Stimulated activated CD8-positive, alpha-beta memory T cell treated with anti-CD3 and anti-CD28 coated beads, Interleukin-7, amount 100 ng/mL, for 4 hours (primary cell): ENCODE data around the gene TFCP2.

Experiments
- DNase-seq, 2 donors: peaks; one replicate each; pipeline ENCODE4 v3.0.0-alpha.2; 2020; ENCODE audit warnings: low read depth in 2 of 2

The TFCP2 gene

GRCh38 chr12:51197736-51198567 lies 25.0 kb upstream of the TFCP2 start:
- no peak for DNase-seq

GRCh38 chr12:51196547-51196946 lies 23.6 kb upstream of the TFCP2 start:
- no peak for DNase-seq

GRCh38 chr12:51195841-51196240 lies 22.9 kb upstream of the TFCP2 start:
- DNase-seq = no peak

- DNase-seq = no peak
Measured at GRCh38 chr12:51192284-51192671, 19.3 kb upstream of the TFCP2 start.

- no peak for DNase-seq
Measured at GRCh38 chr12:51191516-51192283, 18.8 kb upstream of the TFCP2 start.

- no peak for DNase-seq
Measured at GRCh38 chr12:51190820-51191219, 17.9 kb upstream of the TFCP2 start.

GRCh38 chr12:51189790-51190355 lies 16.9 kb upstream of the TFCP2 start:
- DNase-seq = no peak

GRCh38 chr12:51188359-51189051 lies 15.6 kb upstream of the TFCP2 start:
- no peak for DNase-seq

GRCh38 chr12:51187370-51187987 lies 14.5 kb upstream of the TFCP2 start:
- DNase-seq = no peak

GRCh38 chr12:51186465-51187085 lies 13.6 kb upstream of the TFCP2 start:
- no peak for DNase-seq

- no peak for DNase-seq
Measured at GRCh38 chr12:51185171-51185717, 12.3 kb upstream of the TFCP2 start.

GRCh38 chr12:51183816-51184215 lies 10.9 kb upstream of the TFCP2 start:
- no peak for DNase-seq

GRCh38 chr12:51183349-51183748 lies 10.4 kb upstream of the TFCP2 start:
- no peak for DNase-seq

GRCh38 chr12:51181558-51181957 lies 8.6 kb upstream of the TFCP2 start:
- DNase-seq = no peak

- DNase-seq = no peak
Measured at GRCh38 chr12:51177897-51178296, 5.0 kb upstream of the TFCP2 start.

GRCh38 chr12:51174501-51174900 lies 1.6 kb upstream of the TFCP2 start:
- DNase-seq = no peak

GRCh38 chr12:51171884-51172514 lies 936 bp downstream of the TFCP2 start:
- no peak for DNase-seq

- DNase-seq = no peak
Measured at GRCh38 chr12:51163795-51164194, 9.1 kb downstream of the TFCP2 start.

- no peak for DNase-seq
Measured at GRCh38 chr12:51162217-51162616, 10.7 kb downstream of the TFCP2 start.

GRCh38 chr12:51160814-51161459 lies 12.0 kb downstream of the TFCP2 start:
- no peak for DNase-seq
